OCI-LY7 (cell line): ENCODE data around the gene RAPGEF6. TPM values are rescaled to one million over a fixed set of nuclear protein-coding genes. Genes with fewer than 3 reads are reported as not detected.

Experiments used
- BruUV-seq: library from RNA; stranded (reverse); fragments of 400-500 nt; replicated peaks from 2 replicates; lab custom pipeline; 2021; lab: Mats Ljungman, UMichigan
- CTCF ChIA-PET: fragments of 300-600 bp; sonication (Branson Sonifier 250); formaldehyde crosslinking; loops from one replicate; lab custom pipeline; 2022; ENCODE audit warnings: antibody characterized with exemption; ENCODE audit not compliant: unreplicated experiment; lab: Charles Lee
- POLR2A ChIA-PET: fragments of 300-600 bp; sonication (Branson Sonifier 250); formaldehyde crosslinking; loops from one replicate; lab custom pipeline; 2022; ENCODE audit warnings: antibody characterized with exemption; lab: Charles Lee
- DNase-seq: peaks from one replicate; pipeline ENCODE4 v3.0.0-alpha.2; 2015; ENCODE audit warnings: low spot score
- H2AFZ ChIP-seq: fragments of 200-600 bp; sonication (generic), shearing (Covaris generic); 2 replicates; pipeline ENCODE4 v1.6.1; 2014; ENCODE audit warnings: mild to moderate bottlenecking, antibody characterized with exemption, low read length, moderate library complexity
- H3K27ac ChIP-seq: fragments of 200-600 bp; sonication (generic); 2 replicates; pipeline ENCODE4 v1.5.1; 2014; ENCODE audit warnings: mixed run types, low read depth, mild to moderate bottlenecking, moderate library complexity, low read length, inconsistent platforms; ENCODE audit not compliant: poor library complexity, severe bottlenecking
- H3K36me3 ChIP-seq: fragments of 200-600 bp; sonication (generic); 2 replicates; pipeline ENCODE4 v1.6.1; 2014; ENCODE audit warnings: mild to moderate bottlenecking, antibody characterized with exemption, low read length, moderate library complexity, mixed read lengths; ENCODE audit not compliant: insufficient read depth
- H3K4me1 ChIP-seq: fragments of 200-600 bp; sonication (generic); 2 replicates; pipeline ENCODE4 v1.5.1; 2014; ENCODE audit warnings: mild to moderate bottlenecking, low read length; ENCODE audit not compliant: insufficient read depth, poor library complexity, severe bottlenecking
- H3K4me2 ChIP-seq: fragments of 200-600 bp; sonication (generic); 2 replicates; pipeline ENCODE4 v1.6.1; 2014; ENCODE audit warnings: mild to moderate bottlenecking, low read length
- H3K4me3 ChIP-seq: fragments of 200-600 bp; sonication (generic); 2 replicates; pipeline ENCODE4 v1.5.1; 2014; ENCODE audit warnings: mild to moderate bottlenecking, low read depth, low read length; ENCODE audit not compliant: poor library complexity, severe bottlenecking
- H3K79me2 ChIP-seq: fragments of 200-600 bp; sonication (generic); 2 replicates; pipeline ENCODE4 v1.6.1; 2016; ENCODE audit warnings: low read depth, mild to moderate bottlenecking, low read length, moderate library complexity, mixed read lengths; ENCODE audit not compliant: insufficient read depth
- H3K9me2 ChIP-seq: fragments of 200-600 bp; sonication (generic); 2 replicates; pipeline ENCODE4 v1.6.1; 2016; ENCODE audit warnings: mild to moderate bottlenecking, low read length, mixed read lengths; ENCODE audit not compliant: insufficient read depth
- H3K9me3 ChIP-seq: fragments of 200-600 bp; sonication (generic); 2 replicates; pipeline ENCODE4 v1.6.1; 2014; ENCODE audit warnings: mild to moderate bottlenecking, mixed run types, low read length, mixed read lengths
- H4K20me1 ChIP-seq: fragments of 200-600 bp; sonication (generic); 2 replicates; pipeline ENCODE4 v1.6.1; 2014; ENCODE audit warnings: mild to moderate bottlenecking, antibody characterized with exemption, low read length, moderate library complexity, mixed read lengths; ENCODE audit not compliant: insufficient read depth
- CTCF ChIP-seq: fragments of 200-600 bp; sonication (generic); conservative IDR thresholded peaks from 2 replicates; pipeline ENCODE4 v1.5.1; 2014; ENCODE audit warnings: mild to moderate bottlenecking, antibody characterized with exemption, low read length, moderate library complexity, mixed read lengths
- EZH2phosphoT487 ChIP-seq: fragments of 200-600 bp; sonication (generic); IDR thresholded peaks from 2 replicates; pipeline ENCODE4 v1.6.1; 2018; ENCODE audit warnings: low read depth, borderline replicate concordance, mild to moderate bottlenecking, mixed run types, antibody characterized with exemption, low read length, moderate library complexity, mixed read lengths
- intact Hi-C: fragments of 100-400 bp; cut with micrococcal nuclease; formaldehyde crosslinking; loops from one replicate; pipeline ENCODE4 v1.10.0; 2022; ENCODE audit not compliant: unreplicated experiment
- total RNA-seq, 2 experiments: library from RNA; depleted of rRNA in 1 of 2; stranded (reverse); fragments of >200 nt in 1 of 2; shearing (Covaris generic) in 1 of 2; gene quantifications; 2 replicates each; pipeline ENCODE4 v1.2.3, GENCODE V29; 2014 to 2022

The RAPGEF6 gene
- total RNA-seq, 2 experiments from 2014 or later: 39.6 to 50.8 TPM

- H4K20me1 ChIP-seq: peaks cover 13% of the 10 kb centered on the region; the same call in 1 of the 2 replicates
- peaks cover 13% of the 10 kb centered on the region; the same call in 1 of the 2 replicates for H3K79me2 ChIP-seq
- peaks cover 57% of the 10 kb centered on the region for H3K36me3 ChIP-seq
- DNase-seq: no peak
- no peak overlapping the region for H3K27ac ChIP-seq
- no peak overlapping the region for H3K4me3 ChIP-seq
- ChIA-PET CTCF (no interaction called here), POLR2A (interaction anchor here (1.2 to 2.1 kb wide), 3 partner anchors 11 to 14 kb away, joined by 3 to 10 read pairs (median 5); no protein-coding TSS in a partner anchor)
- BruUV-seq: no TSS peak
- intact Hi-C loops: no loop called here
- H2AFZ ChIP-seq: no peak overlapping the region
- H3K4me1 ChIP-seq: peaks cover 18% of the 10 kb centered on the region
- no peaks in the 10 kb centered on the region for H3K9me3 ChIP-seq
- 0 out of 2 replicates have a peak, but pooled peaks have one; percentile 38 for TF ChIP-seq CTCF
- TF ChIP-seq EZH2phosphoT487: no peak
- H3K4me2 ChIP-seq: no peak overlapping the region
- no peaks in the 10 kb centered on the region for H3K9me2 ChIP-seq
These were observed 101.2 kb downstream of the RAPGEF6 start for GRCh38 chr5:131533836-131534235.

- Histone ChIP-seq H3K9me2 (no peaks in the 10 kb centered on the region), H3K27ac (no peak overlapping the region), H2AFZ (no peak overlapping the region), H3K36me3 (peaks cover 44% of the 10 kb centered on the region), H3K4me2 (no peak overlapping the region), H3K4me1 (peaks cover 12% of the 10 kb centered on the region), H4K20me1 (peaks cover 12% of the 10 kb centered on the region; the same call in 1 of the 2 replicates), H3K4me3 (no peak overlapping the region), H3K79me2 (peaks cover 13% of the 10 kb centered on the region; the same call in 1 of the 2 replicates), H3K9me3 (no peaks in the 10 kb centered on the region)
- POLR2A ChIA-PET: interaction anchor here (0.7 to 2.1 kb wide), 7 partner anchors 9 to 263 kb away, joined by 3 to 10 read pairs (median 3); no protein-coding TSS in a partner anchor
- no peak for DNase-seq
- TF ChIP-seq CTCF (no peak), EZH2phosphoT487 (no peak)
- intact Hi-C loops: no loop called here
- CTCF ChIA-PET: no interaction called here
- BruUV-seq: no TSS peak
These were observed 102.9 kb downstream of the RAPGEF6 start for GRCh38 chr5:131532031-131532640.
